Peyer's patch (tissue), 4 donors: ENCODE data around the gene VPS26A. TPM values are rescaled to one million over a fixed set of nuclear protein-coding genes. Genes with fewer than 3 reads are reported as not detected.
A peak's percentile ranks its signal among the peaks of the same experiment; 100 is the strongest.

Experiments used
- DNase-seq, 3 donors: peaks; one replicate each; pipeline ENCODE4 v3.0.0-alpha.2; 2017 to 2019
- H3K27ac ChIP-seq, 4 donors: fragments of 200-600 bp; sonication (generic); one replicate each; pipeline ENCODE4 v1.5.1; 2016 to 2019
- H3K27me3 ChIP-seq, 2 donors: fragments of 200-600 bp; sonication (generic); one replicate each; pipeline ENCODE4 v1.5.1; 2019
- H3K36me3 ChIP-seq, 3 donors: fragments of 200-600 bp; sonication (generic); one replicate each; pipeline ENCODE4 v1.5.1; 2016 to 2019
- H3K4me1 ChIP-seq, 4 donors: fragments of 200-600 bp; sonication (generic); one replicate each; pipeline ENCODE4 v1.5.1; 2016 to 2019
- H3K4me3 ChIP-seq, 4 donors: fragments of 200-600 bp; sonication (generic); 1 replicate in 3 of 4; 2 replicates in 1 of 4; pipeline ENCODE4 v1.5.1; 2016 to 2019; ENCODE audit warnings: mild to moderate bottlenecking in 1 of 4
- H3K9me3 ChIP-seq, 4 donors: fragments of 200-600 bp; sonication (generic); one replicate each; pipeline ENCODE4 v1.5.1; 2016 to 2019; ENCODE audit warnings: mild to moderate bottlenecking in 1 of 4
- POLR2A ChIP-seq, 2 donors: fragments of 450-650 bp; IDR thresholded peaks; one replicate each; pipeline ENCODE4 v1.5.1; 2017; ENCODE audit warnings: antibody characterized with exemption in 2 of 2, mild to moderate bottlenecking in 2 of 2, moderate library complexity in 2 of 2
- total RNA-seq, 4 donors: library from RNA; depleted of rRNA; stranded (reverse); fragments of >200 nt; gene quantifications; one replicate each; pipeline ENCODE4 v1.1.0, GENCODE V29; 2016
- TF ChIP-seq, protein P1 (sequence below), 6 experiments: fragments of 450-650 bp in 4 of 6; fragments of 200-600 bp in 2 of 6; sonication (generic) in 1 of 6; IDR thresholded peaks; one replicate each; pipeline ENCODE4 v1.5.1; 2017 to 2019; ENCODE audit warnings: antibody characterized with exemption in 6 of 6, mild to moderate bottlenecking in 3 of 6, moderate library complexity in 1 of 6

Gene VPS26A
- total RNA-seq, 4 donors from 2014 or later, result 18.1 to 71.0 (median 24.8) TPM

GRCh38 chr10:69086001-69086509 lies 37.9 kb upstream of the VPS26A start:
- Histone ChIP-seq H3K27ac (peak overlapping the region in 3 of 4 donors; percentile 33 to 86 (median 82)), H3K27me3 (no peaks in the 10 kb centered on the region), H3K9me3 (no peaks in the 10 kb centered on the region), H3K4me3 (no peak overlapping the region), H3K36me3 (no peaks in the 10 kb centered on the region), H3K4me1 (no peaks in the 10 kb centered on the region)
- TF ChIP-seq, protein P1, sequence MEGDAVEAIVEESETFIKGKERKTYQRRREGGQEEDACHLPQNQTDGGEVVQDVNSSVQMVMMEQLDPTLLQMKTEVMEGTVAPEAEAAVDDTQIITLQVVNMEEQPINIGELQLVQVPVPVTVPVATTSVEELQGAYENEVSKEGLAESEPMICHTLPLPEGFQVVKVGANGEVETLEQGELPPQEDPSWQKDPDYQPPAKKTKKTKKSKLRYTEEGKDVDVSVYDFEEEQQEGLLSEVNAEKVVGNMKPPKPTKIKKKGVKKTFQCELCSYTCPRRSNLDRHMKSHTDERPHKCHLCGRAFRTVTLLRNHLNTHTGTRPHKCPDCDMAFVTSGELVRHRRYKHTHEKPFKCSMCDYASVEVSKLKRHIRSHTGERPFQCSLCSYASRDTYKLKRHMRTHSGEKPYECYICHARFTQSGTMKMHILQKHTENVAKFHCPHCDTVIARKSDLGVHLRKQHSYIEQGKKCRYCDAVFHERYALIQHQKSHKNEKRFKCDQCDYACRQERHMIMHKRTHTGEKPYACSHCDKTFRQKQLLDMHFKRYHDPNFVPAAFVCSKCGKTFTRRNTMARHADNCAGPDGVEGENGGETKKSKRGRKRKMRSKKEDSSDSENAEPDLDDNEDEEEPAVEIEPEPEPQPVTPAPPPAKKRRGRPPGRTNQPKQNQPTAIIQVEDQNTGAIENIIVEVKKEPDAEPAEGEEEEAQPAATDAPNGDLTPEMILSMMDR (IDR thresholded peaks at IDR 0.05), result no peak
- no peak for TF ChIP-seq POLR2A (IDR thresholded peaks at IDR 0.05)
- no peak for DNase-seq

DNA sequence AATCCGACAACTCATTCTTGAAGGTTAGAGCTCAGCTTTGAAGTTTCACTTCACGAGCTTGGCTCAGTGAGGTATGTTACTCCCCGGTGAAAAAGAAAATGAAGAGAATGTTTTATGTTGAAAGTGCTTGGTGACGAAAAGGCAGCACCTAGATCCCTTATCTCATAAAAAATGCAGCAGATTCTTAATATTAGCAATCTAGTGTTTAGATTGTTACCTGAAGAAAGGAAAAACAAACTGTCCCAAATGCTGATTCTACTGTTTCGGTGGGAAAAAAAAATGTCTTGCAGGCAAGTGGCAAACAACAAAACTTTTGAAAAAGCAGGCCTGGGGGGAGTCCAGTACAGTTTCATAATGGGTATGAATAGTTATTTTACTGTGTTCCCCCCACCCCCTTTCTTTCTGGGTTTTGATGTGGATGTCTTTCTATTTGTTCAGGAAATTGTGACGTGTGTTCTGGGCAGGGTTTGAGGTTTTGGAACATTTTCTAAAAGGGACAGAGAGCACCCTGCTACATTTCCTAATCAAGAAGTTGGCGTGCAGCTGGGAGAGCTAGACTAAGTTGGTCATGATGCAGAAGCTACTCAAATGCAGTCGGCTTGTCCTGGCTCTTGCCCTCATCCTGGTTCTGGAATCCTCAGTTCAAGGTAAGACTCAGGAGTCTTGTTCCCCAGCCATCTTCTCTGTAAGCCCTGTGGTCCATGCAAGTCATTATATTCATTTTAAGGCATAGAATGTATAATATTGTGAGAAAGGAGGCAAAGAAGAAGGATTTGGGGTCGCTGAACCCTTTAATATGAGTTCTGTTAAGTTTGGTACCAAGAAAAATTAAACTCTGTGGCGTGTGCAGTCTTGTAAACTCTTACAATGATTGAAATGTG lies 36.1 kb upstream of the VPS26A start, which contains the start of gene SRGN:
TSS of gene SRGN (plus strand) at position 514 of the 881 bp plus-strand sequence. CDS start at position 569, 55 bp downstream.
- Histone ChIP-seq H3K27ac (peak within 1 kb of the TSS; percentile 82 to 92 (median 86)), H3K27me3 (no peaks in the 10 kb centered on the region), H3K4me3 (peak within 1 kb of the TSS; percentile 44 to 47 (median 45)), H3K4me1 (no peaks in the 10 kb centered on the region), H3K9me3 (no peaks in the 10 kb centered on the region), H3K36me3 (no peaks in the 10 kb centered on the region)
- TF ChIP-seq POLR2A (IDR thresholded peaks at IDR 0.05), result peak; percentile 78 to 89
- TF ChIP-seq, protein P1 (IDR thresholded peaks at IDR 0.05), result no peak
- peak in 2 of 3 donors; percentile 91 to 95 for DNase-seq

- no peak for DNase-seq
- Histone ChIP-seq H3K9me3 (no peaks in the 10 kb centered on the region), H3K4me3 (peak overlapping the region; percentile 44 to 47 (median 45)), H3K27me3 (no peaks in the 10 kb centered on the region), H3K27ac (peak overlapping the region; percentile 82 to 92 (median 86)), H3K4me1 (no peaks in the 10 kb centered on the region), H3K36me3 (no peaks in the 10 kb centered on the region)
- no peak for TF ChIP-seq POLR2A (IDR thresholded peaks at IDR 0.05)
Measured at GRCh38 chr10:69088471-69088769, 35.6 kb upstream of the VPS26A start.

- H3K27ac ChIP-seq, result peak overlapping the region; percentile 82 to 92 (median 86)
- H3K9me3 ChIP-seq, result no peaks in the 10 kb centered on the region
- DNase-seq, result no peak
- no peaks in the 10 kb centered on the region for H3K36me3 ChIP-seq
- no peaks in the 10 kb centered on the region for H3K27me3 ChIP-seq
- H3K4me1 ChIP-seq, result no peaks in the 10 kb centered on the region
- TF ChIP-seq, protein P1 (IDR thresholded peaks at IDR 0.05), result no peak
- peak; percentile 15 to 58 for TF ChIP-seq POLR2A (IDR thresholded peaks at IDR 0.05)
- peak overlapping the region; percentile 44 to 47 (median 45) for H3K4me3 ChIP-seq
Measured at GRCh38 chr10:69088801-69089501, 35.0 kb upstream of the VPS26A start.

- Histone ChIP-seq H3K27me3 (no peaks in the 10 kb centered on the region), H3K4me3 (peak overlapping the region; percentile 16 to 46 (median 44)), H3K27ac (peak overlapping the region; percentile 82 to 92 (median 86)), H3K4me1 (no peaks in the 10 kb centered on the region), H3K36me3 (no peaks in the 10 kb centered on the region), H3K9me3 (no peaks in the 10 kb centered on the region)
- TF ChIP-seq, protein P1 (IDR thresholded peaks at IDR 0.05), result no peak
- TF ChIP-seq POLR2A (IDR thresholded peaks at IDR 0.05), result peak; percentile 36 to 41
- peak in 2 of 3 donors; percentile 78 to 86 for DNase-seq
Measured at GRCh38 chr10:69089638-69090599, 34.1 kb upstream of the VPS26A start.
